ENCODE data around the gene PXN. TPM values are rescaled to one million over a fixed set of nuclear protein-coding genes. Genes with fewer than 3 reads are reported as not detected.

PXN gene
- polyA plus RNA-seq, 1 donor from 2014 or later: 5.9 TPM

- H3K79me2 ChIP-seq (replicated peaks; ENCODE audit: insufficient read depth, low read length): no peaks in the 10 kb centered on the region
These were observed 26.8 kb upstream of the PXN start for GRCh38 chr12:120292411-120292660.

GRCh38 chr12:120290609-120291305 lies 25.2 kb upstream of the PXN start:
- H3K4me3 ChIP-seq (ENCODE audit: low read length): no peak overlapping the region
- TF ChIP-seq TAF1 (IDR thresholded peaks at IDR 0.05; ENCODE audit: low read depth) (no peak), REST (IDR thresholded peaks at IDR 0.05; ENCODE audit: borderline replicate concordance) (no peak), RAD21 (conservative IDR thresholded peaks at IDR 0.05) (no peak), SMC3 (conservative IDR thresholded peaks at IDR 0.05; ENCODE audit: poor library complexity) (no peak), MXI1 (conservative IDR thresholded peaks at IDR 0.05; ENCODE audit: poor library complexity, severe bottlenecking) (no peak), EZH2 (IDR thresholded peaks at IDR 0.05; ENCODE audit: borderline replicate concordance, insufficient read depth, low read length, poor library complexity, severe bottlenecking) (no peak), POLR2AphosphoS5 (IDR thresholded peaks at IDR 0.05) (no peak), EP300 (conservative IDR thresholded peaks at IDR 0.05; ENCODE audit: poor library complexity, severe bottlenecking) (no peak), CTCF (IDR thresholded peaks at IDR 0.05; ENCODE audit: poor library complexity, severe bottlenecking) (no peak)

More at GRCh38 chr12:120292411-120292660, 26.8 kb upstream of the PXN start:
- no peak for TF ChIP-seq RAD21 (conservative IDR thresholded peaks at IDR 0.05)
- no peak for TF ChIP-seq MXI1 (conservative IDR thresholded peaks at IDR 0.05; ENCODE audit: poor library complexity, severe bottlenecking)
- TF ChIP-seq POLR2AphosphoS5 (IDR thresholded peaks at IDR 0.05): no peak
- no peaks in the 10 kb centered on the region for H4K20me1 ChIP-seq (ENCODE audit: insufficient read depth)
- H3K4me3 ChIP-seq (ENCODE audit: low read length): peak overlapping the region; percentile 68
- peak overlapping the region; percentile 74 for H3K9ac ChIP-seq (ENCODE audit: low read length)
- no peak overlapping the region for H2AFZ ChIP-seq (ENCODE audit: low read depth, low read length)
- peak overlapping the region; percentile 96 for H3K27ac ChIP-seq (ENCODE audit: low read length)
- H3K9me2 ChIP-seq (ENCODE audit: insufficient read depth, low read length): no peaks in the 10 kb centered on the region
- no peaks in the 10 kb centered on the region for H3K9me3 ChIP-seq (ENCODE audit: low read length)
- H3K4me2 ChIP-seq (ENCODE audit: low read length): peak overlapping the region; percentile 32
- H3K36me3 ChIP-seq (ENCODE audit: insufficient read depth, low read length): no peaks in the 10 kb centered on the region
- H3F3A ChIP-seq (ENCODE audit: insufficient read depth, low read length, poor library complexity, severe bottlenecking): no peaks in the 10 kb centered on the region
- no peaks in the 10 kb centered on the region for H3K27me3 ChIP-seq (ENCODE audit: insufficient read depth, low read depth, low read length)

More at GRCh38 chr12:120290609-120291305, 25.2 kb upstream of the PXN start:
- no peaks in the 10 kb centered on the region for H3K79me2 ChIP-seq (replicated peaks; ENCODE audit: insufficient read depth, low read length)
- H3F3A ChIP-seq (ENCODE audit: insufficient read depth, low read length, poor library complexity, severe bottlenecking): no peaks in the 10 kb centered on the region
- H3K9me2 ChIP-seq (ENCODE audit: insufficient read depth, low read length): no peaks in the 10 kb centered on the region
- no peak overlapping the region for H2AFZ ChIP-seq (ENCODE audit: low read depth, low read length)
- no peak overlapping the region for H3K9ac ChIP-seq (ENCODE audit: low read length)
- no peaks in the 10 kb centered on the region for H4K20me1 ChIP-seq (ENCODE audit: insufficient read depth)
- no peaks in the 10 kb centered on the region for H3K27me3 ChIP-seq (ENCODE audit: insufficient read depth, low read depth, low read length)
- no peaks in the 10 kb centered on the region for H3K9me3 ChIP-seq (ENCODE audit: low read length)
- peak overlapping the region; percentile 24 for H3K27ac ChIP-seq (ENCODE audit: low read length)
- H3K4me2 ChIP-seq (ENCODE audit: low read length): no peak overlapping the region
- no peaks in the 10 kb centered on the region for H3K36me3 ChIP-seq (ENCODE audit: insufficient read depth, low read length)
